BJ (cell line): Measurements from ENCODE around the gene TAF11L3. TPM values are rescaled to one million over a fixed set of nuclear protein-coding genes. Genes with fewer than 3 reads are reported as not detected.
"Not testable (repeated sequence)": the region's sequence is repeated elsewhere in the genome, so short reads cannot be mapped to it uniquely, and the experiment has no call there.

Source experiments
- CTCF ChIA-PET: fragments of 350-600 bp; formaldehyde crosslinking; extraction: SDS; loops from one replicate; lab custom pipeline; 2021; ENCODE audit warnings: antibody characterized with exemption, inconsistent platforms; lab: Yijun Ruan, JAX
- POLR2A ChIA-PET: fragments of 300-600 bp; sonication (Branson Sonifier 250); formaldehyde crosslinking; extraction: SDS; loops from one replicate; lab custom pipeline; 2021; ENCODE audit warnings: antibody characterized with exemption; lab: Charles Lee
- DNase-seq: peaks from one replicate; pipeline ENCODE4 v3.0.0-alpha.2; 2011; ENCODE audit warnings: low read depth
- H3K27me3 ChIP-seq: 2 replicates; pipeline ENCODE4 v1.6.0; 2011; ENCODE audit warnings: low read length; ENCODE audit not compliant: control insufficient read depth, insufficient read depth
- H3K36me3 ChIP-seq: 2 replicates; pipeline ENCODE4 v1.5.1; 2011; ENCODE audit warnings: low read length; ENCODE audit not compliant: control insufficient read depth, insufficient read depth
- H3K4me3 ChIP-seq: 2 replicates; pipeline ENCODE4 v1.5.1; 2011; ENCODE audit warnings: low read depth, mild to moderate bottlenecking, control low read depth, low read length
- polyA plus RNA-seq: library from polyadenylated mRNA; depleted of rRNA; stranded (reverse); fragments of >200 nt; gene quantifications from 2 replicates; pipeline ENCODE4 v1.2.3, GENCODE V29; 2011; rRNA removed
- small RNA-seq: library from RNA; depleted of rRNA; stranded (forward); fragments of <200 nt; gene quantifications from one replicate; pipeline ENCODE3, GENCODE V24; 2012; ENCODE audit warnings: low replicate concordance, low read depth; ENCODE audit not compliant: insufficient read length
- TF ChIP-seq, protein P1 (sequence below): IDR thresholded peaks from 2 replicates; pipeline ENCODE4 v1.5.1; 2011; ENCODE audit warnings: low read depth, mild to moderate bottlenecking, control low read depth, inconsistent platforms, low read length, moderate library complexity; ENCODE audit not compliant: insufficient read depth

TAF11L3 gene
- polyA plus RNA-seq, 1 experiment = not detected

GRCh38 chr5:17511775-17512325 lies 6.3 kb upstream of the TAF11L3 start:
- Histone ChIP-seq H3K36me3 (no peaks in the 10 kb centered on the region), H3K27me3 (no peaks in the 10 kb centered on the region), H3K4me3 (no peak overlapping the region)
- CTCF ChIA-PET = no interaction called here
- TF ChIP-seq, protein P1, sequence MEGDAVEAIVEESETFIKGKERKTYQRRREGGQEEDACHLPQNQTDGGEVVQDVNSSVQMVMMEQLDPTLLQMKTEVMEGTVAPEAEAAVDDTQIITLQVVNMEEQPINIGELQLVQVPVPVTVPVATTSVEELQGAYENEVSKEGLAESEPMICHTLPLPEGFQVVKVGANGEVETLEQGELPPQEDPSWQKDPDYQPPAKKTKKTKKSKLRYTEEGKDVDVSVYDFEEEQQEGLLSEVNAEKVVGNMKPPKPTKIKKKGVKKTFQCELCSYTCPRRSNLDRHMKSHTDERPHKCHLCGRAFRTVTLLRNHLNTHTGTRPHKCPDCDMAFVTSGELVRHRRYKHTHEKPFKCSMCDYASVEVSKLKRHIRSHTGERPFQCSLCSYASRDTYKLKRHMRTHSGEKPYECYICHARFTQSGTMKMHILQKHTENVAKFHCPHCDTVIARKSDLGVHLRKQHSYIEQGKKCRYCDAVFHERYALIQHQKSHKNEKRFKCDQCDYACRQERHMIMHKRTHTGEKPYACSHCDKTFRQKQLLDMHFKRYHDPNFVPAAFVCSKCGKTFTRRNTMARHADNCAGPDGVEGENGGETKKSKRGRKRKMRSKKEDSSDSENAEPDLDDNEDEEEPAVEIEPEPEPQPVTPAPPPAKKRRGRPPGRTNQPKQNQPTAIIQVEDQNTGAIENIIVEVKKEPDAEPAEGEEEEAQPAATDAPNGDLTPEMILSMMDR = no peak
- POLR2A ChIA-PET = no interaction called here
- DNase-seq = no peak

DNA sequence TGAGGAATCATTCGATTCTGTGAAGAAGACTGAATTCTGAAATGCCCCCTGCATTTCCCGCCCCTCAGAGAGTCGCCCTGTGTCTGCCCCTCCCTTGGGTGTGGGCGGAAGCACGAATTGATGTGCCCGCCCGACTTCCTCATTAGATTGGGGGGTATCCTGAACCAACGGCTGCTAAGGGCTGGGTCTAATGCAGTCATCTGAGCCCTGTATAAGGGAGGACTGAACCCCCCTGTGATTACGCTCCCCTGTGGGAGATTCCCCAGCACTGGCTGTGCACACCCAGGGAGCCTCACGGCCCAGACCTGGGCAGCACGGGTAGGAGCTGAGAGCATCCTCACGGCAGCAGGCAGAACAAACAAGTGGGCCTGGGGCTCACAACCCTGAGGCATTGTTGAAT lies 641 bp upstream of the TAF11L3 start:
- H3K27me3 ChIP-seq, H3K4me3 ChIP-seq, POLR2A ChIA-PET, CTCF ChIA-PET, DNase-seq, H3K36me3 ChIP-seq: not testable (repeated sequence)

GRCh38 chr5:17519508-17519907 lies 1.3 kb downstream of the TAF11L3 start:
- POLR2A ChIA-PET, CTCF ChIA-PET: not testable (repeated sequence)

GRCh38 chr5:17521501-17521900 lies 3.3 kb downstream of the TAF11L3 start, which contains the start of gene TAF11L4:
TSS of gene TAF11L4 (plus strand) at chr5:17521801.
- CTCF ChIA-PET, POLR2A ChIA-PET, H3K36me3 ChIP-seq, DNase-seq, H3K4me3 ChIP-seq, H3K27me3 ChIP-seq: not testable (repeated sequence)

More at GRCh38 chr5:17519508-17519907, 1.3 kb downstream of the TAF11L3 start:
- not testable (repeated sequence) for H3K4me3 ChIP-seq, H3K36me3 ChIP-seq, DNase-seq, H3K27me3 ChIP-seq

DNA sequence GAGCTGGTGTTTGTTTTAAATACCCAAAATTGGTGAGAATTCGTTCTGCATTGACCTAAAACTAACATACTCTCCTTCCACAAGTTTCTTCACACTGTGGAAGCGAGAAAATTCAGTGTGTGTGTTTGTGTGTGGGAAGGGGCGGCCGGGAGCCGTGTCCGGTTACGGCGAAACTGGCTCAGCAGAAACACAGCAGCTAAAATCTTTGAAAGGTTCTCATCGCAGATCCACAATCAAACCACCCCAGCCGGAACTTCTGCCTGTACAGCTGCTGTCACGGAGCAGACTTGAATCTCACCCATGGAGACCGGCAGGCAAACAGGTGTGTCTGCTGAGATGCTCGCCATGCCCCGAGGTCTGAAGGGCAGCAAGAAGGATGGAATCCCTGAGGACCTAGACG lies 6.8 kb downstream of the TAF11L3 start, which contains the start of gene TAF11L5:
Gene TAF11L5, plus strand, starts transcription at position 301 of the 400 bp plus-strand sequence.
- H3K36me3 ChIP-seq, POLR2A ChIA-PET, H3K4me3 ChIP-seq, DNase-seq, CTCF ChIA-PET, H3K27me3 ChIP-seq: not testable (repeated sequence)

DNA sequence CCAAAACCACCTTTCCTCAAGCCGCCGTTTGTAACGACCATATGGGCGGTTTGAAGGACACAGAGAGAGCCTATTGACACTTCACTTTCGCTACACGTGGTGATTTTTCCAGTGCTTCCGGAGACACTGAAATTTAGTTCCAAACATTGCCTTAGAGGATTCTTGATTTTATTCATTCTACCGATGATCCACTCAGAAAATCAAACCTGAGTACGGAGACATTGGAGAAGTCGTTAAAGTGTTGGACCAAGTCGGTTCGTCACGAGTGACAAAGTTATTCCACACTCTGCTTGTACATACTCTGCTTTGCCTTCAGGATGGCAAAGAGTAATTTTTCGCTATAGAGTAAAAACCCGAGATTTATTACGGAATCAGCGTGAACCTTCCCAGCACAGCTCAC lies 8.3 kb downstream of the TAF11L3 start:
- H3K36me3 ChIP-seq, CTCF ChIA-PET, H3K27me3 ChIP-seq, DNase-seq, POLR2A ChIA-PET, H3K4me3 ChIP-seq: not testable (repeated sequence)

- DNase-seq, CTCF ChIA-PET, H3K36me3 ChIP-seq, POLR2A ChIA-PET, H3K4me3 ChIP-seq, H3K27me3 ChIP-seq: not testable (repeated sequence)
Observed at GRCh38 chr5:17528369-17528768, 10.2 kb downstream of the TAF11L3 start, which contains the start of gene TAF11L6. TSS of gene TAF11L6 (plus strand) at chr5:17528669.

Small RNA genes lying within 50 kb of the gene (small RNA-seq; reads per million reads assigned to genes)
- gene AC106774.3 = not detected

Other genes starting within 250 kb of the TAF11L3 start
- not detected in 2 replicates for gene TAF11L2, start 20.1 kb upstream of the TAF11L3 start, polyA plus RNA-seq
- gene TAF11L4, start 3.4 kb downstream of the TAF11L3 start, polyA plus RNA-seq = not detected in 2 replicates
- gene TAF11L5, start 6.9 kb downstream of the TAF11L3 start, polyA plus RNA-seq = not detected in 2 replicates
- not detected in 2 replicates for gene TAF11L6, start 10.3 kb downstream of the TAF11L3 start, polyA plus RNA-seq
- not detected in 2 replicates for gene TAF11L7, start 67.4 kb downstream of the TAF11L3 start, polyA plus RNA-seq
- not detected in 2 replicates for gene TAF11L8, start 72.6 kb downstream of the TAF11L3 start, polyA plus RNA-seq
- not detected in 2 replicates for gene TAF11L9, start 76.0 kb downstream of the TAF11L3 start, polyA plus RNA-seq
- gene TAF11L10, start 79.5 kb downstream of the TAF11L3 start, polyA plus RNA-seq = not detected in 2 replicates
- not detected in 2 replicates for gene TAF11L11, start 85.8 kb downstream of the TAF11L3 start, polyA plus RNA-seq
- gene TAF11L12, start 92.0 kb downstream of the TAF11L3 start, polyA plus RNA-seq = not detected in 2 replicates
- not detected in 2 replicates for gene TAF11L13, start 113.7 kb downstream of the TAF11L3 start, polyA plus RNA-seq
- not detected in 2 replicates for gene TAF11L14, start 116.1 kb downstream of the TAF11L3 start, polyA plus RNA-seq